Measurements from ENCODE around the gene FLCN.

The FLCN gene

DNA sequence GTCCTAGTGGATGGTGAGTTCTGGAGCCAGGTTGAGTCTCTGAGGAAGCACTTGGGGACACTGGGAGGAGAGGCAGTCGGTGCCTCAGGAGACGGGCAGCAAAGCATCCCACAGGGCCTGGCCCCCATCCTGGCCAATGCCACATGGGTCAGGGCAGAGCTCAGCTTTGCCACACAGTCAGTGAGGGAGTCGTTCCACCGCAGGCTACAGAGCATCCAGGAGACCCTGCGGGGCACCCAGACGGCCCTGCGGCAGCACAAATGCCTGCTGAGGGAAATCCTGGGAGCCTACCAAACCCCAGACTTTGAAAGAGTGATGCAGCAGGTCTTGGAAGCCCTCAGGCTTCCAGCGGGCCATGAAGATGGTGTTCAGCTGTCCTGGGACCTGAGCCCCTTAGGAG, 70.5 kb downstream of the FLCN start:
- DNase-seq (ENCODE audit: low spot score): no peak

DNA sequence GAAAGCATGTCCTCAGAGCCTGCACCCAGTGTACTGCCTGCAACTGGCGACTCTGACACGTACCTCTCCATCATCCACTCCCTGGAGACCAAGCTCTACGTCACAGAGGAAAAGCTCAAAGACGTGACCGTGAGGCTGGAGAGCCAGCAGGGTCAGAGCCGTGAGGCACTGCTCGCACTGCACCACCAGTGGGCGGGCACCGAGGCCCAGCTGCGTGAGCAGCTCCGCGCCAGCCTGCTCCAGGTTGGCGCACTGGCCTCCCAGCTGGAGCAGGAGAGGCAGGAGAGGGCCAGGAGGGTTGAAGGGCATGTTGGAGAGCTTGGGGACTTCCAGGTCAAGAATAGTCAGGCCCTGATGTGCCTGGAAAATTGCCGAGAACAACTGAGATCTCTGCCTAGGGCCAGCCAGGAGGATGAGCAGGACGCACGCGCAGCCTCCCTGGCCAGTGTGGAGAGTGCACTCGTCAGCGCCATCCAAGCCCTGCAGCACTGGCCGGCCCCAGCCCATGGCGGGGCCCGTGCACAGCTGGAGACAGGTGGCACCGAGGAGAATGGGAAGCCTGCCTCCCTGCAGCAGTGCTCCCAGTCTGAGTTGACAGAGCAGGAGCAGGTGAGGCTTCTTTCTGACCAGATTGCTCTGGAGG, 71.2 kb downstream of the FLCN start:
- DNase-seq (ENCODE audit: low spot score): no peak

DNA sequence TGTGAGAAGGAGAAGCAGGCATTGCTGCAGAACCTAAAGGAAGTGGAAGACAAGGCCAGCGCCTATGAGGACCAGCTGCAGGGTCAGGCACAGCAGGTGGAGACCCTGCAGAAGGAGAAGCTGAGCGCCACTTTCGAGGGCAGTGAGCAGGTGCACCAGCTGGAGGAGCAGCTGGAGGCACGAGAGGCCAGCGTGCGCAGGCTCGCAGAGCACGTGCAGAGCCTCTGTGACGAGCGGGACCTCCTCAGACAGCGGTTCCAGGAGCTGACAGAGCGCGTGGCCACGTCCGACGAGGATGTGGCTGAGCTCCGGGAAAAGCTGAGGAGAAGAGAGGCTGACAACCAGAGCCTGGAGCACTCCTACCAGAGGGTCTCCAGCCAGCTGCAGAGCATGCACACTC, 72.3 kb downstream of the FLCN start:
- no peak for DNase-seq (ENCODE audit: low spot score)

DNA sequence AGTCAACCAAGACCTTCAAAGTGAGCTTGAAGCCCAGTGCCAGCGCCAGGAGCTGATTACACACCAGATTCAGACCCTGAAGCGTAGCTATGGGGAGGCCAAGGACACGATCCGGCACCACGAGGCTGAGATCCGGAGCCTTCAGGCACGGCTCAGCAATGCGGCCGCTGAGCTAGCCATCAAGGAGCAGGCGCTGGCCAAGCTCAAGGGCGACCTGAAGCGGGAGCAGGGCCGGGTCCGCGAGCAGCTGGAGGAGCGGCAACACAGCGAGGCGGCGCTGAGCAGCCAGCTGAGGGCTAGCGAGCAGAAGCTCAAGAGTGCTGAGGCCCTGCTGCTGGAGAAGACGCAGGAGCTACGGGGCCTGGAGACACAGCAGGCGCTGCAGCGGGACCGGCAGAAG, 72.8 kb downstream of the FLCN start:
- DNase-seq (ENCODE audit: low spot score): no peak

Measured in kidney tubule cell (primary cell).